Hepatocyte (in vitro differentiated cells): ENCODE measurements around the gene PTPRCAP. TPM values are rescaled to one million over a fixed set of nuclear protein-coding genes. Genes with fewer than 3 reads are reported as not detected.

Experiments used
- DNase-seq: peaks from one replicate; pipeline ENCODE4 v3.0.0-alpha.2; 2016; ENCODE audit warnings: low spot score
- H2AFZ ChIP-seq: fragments of 200-600 bp; sonication (generic); 2 replicates; pipeline ENCODE4 v1.6.0; 2016; ENCODE audit warnings: antibody characterized with exemption, mild to moderate bottlenecking
- H3K27ac ChIP-seq: fragments of 200-600 bp; sonication (generic); 2 replicates; pipeline ENCODE4 v1.5.1; 2016; ENCODE audit warnings: mild to moderate bottlenecking
- H3K27me3 ChIP-seq: fragments of 200-600 bp; sonication (generic); 2 replicates; pipeline ENCODE4 v1.6.1; 2016
- H3K36me3 ChIP-seq: fragments of 200-600 bp; sonication (generic); replicated peaks from 2 replicates; pipeline ENCODE4 v1.5.1; 2016; ENCODE audit warnings: low read depth; ENCODE audit not compliant: insufficient read depth
- H3K4me1 ChIP-seq: fragments of 200-600 bp; sonication (generic); 2 replicates; pipeline ENCODE4 v1.5.1; 2016; ENCODE audit warnings: mild to moderate bottlenecking, moderate library complexity; ENCODE audit not compliant: insufficient read depth
- H3K4me2 ChIP-seq: fragments of 200-600 bp; sonication (generic); 2 replicates; pipeline ENCODE4 v1.6.0; 2016
- H3K4me3 ChIP-seq: fragments of 200-600 bp; sonication (generic); 2 replicates; pipeline ENCODE4 v1.5.1; 2016; ENCODE audit warnings: mild to moderate bottlenecking
- H3K79me2 ChIP-seq: fragments of 200-600 bp; sonication (generic); 2 replicates; pipeline ENCODE4 v1.6.0; 2017; ENCODE audit warnings: mild to moderate bottlenecking
- H3K9me2 ChIP-seq: fragments of 200-600 bp; sonication (generic); replicated peaks from 2 replicates; pipeline ENCODE4 v1.6.0; 2017; ENCODE audit warnings: mild to moderate bottlenecking; ENCODE audit not compliant: insufficient read depth
- H3K9me3 ChIP-seq: fragments of 200-600 bp; sonication (generic); 2 replicates; pipeline ENCODE4 v1.5.1; 2016; ENCODE audit warnings: low read depth, mild to moderate bottlenecking
- H4K20me1 ChIP-seq: fragments of 200-600 bp; sonication (generic); 2 replicates; pipeline ENCODE4 v1.6.0; 2016; ENCODE audit warnings: mild to moderate bottlenecking; ENCODE audit not compliant: insufficient read depth, poor library complexity, severe bottlenecking
- EZH2 ChIP-seq: fragments of 200-600 bp; sonication (generic); IDR thresholded peaks from 2 replicates; pipeline ENCODE4 v1.6.1; 2016; ENCODE audit warnings: antibody characterized with exemption, mild to moderate bottlenecking, borderline replicate concordance
- EZH2phosphoT487 ChIP-seq: fragments of 200-600 bp; sonication (generic); IDR thresholded peaks from one replicate; pipeline ENCODE4 v1.6.1; 2018; ENCODE audit warnings: antibody characterized with exemption, mild to moderate bottlenecking, low read depth, moderate library complexity; ENCODE audit not compliant: unreplicated experiment, severe bottlenecking
- WGBS: methylation state at CpG from one replicate; pipeline ENCODE4 v1.1.6; 2016; ENCODE audit warnings: low lambda C conversion rate; ENCODE audit errors: missing lambda C conversion rate; 5-methylcytosine and 5-hydroxymethylcytosine counted together
- polyA plus RNA-seq: library from polyadenylated mRNA; unstranded; fragments of >200 nt; fragmentation: Nextera tagmentation; extraction: Ambion mirVana; gene quantifications from 2 replicates; pipeline ENCODE4 v1.2.1, GENCODE V29; 2016
- total RNA-seq: library from RNA; depleted of rRNA; stranded (reverse); fragments of >200 nt; gene quantifications from 2 replicates; pipeline ENCODE4 v1.2.3, GENCODE V29; 2014
- TF ChIP-seq, protein P1 (sequence below): fragments of 200-600 bp; sonication (generic); IDR thresholded peaks from 2 replicates; pipeline ENCODE4 v1.5.1; 2016; ENCODE audit warnings: antibody characterized with exemption, mild to moderate bottlenecking; ENCODE audit not compliant: poor library complexity

The PTPRCAP gene
- total and polyA plus RNA-seq, 2 experiments from 2014 or later, result 1.0 to 2.5 TPM

- Histone ChIP-seq H3K27ac (peak overlapping the region; percentile 97), H3K36me3 (no peaks in the 10 kb centered on the region), H3K27me3 (no peaks in the 10 kb centered on the region), H3K79me2 (peaks cover 23% of the 10 kb centered on the region), H3K9me3 (no peaks in the 10 kb centered on the region), H3K4me1 (peaks cover 15% of the 10 kb centered on the region), H4K20me1 (peaks cover 11% of the 10 kb centered on the region), H3K4me3 (peak overlapping the region; percentile 98), H3K9me2 (no peaks in the 10 kb centered on the region), H3K4me2 (peak overlapping the region; percentile 94), H2AFZ (peak overlapping the region; percentile 50)
- WGBS, result 11% methylated on average over 20 of the region's 27 CpGs
- TF ChIP-seq EZH2phosphoT487 (no peak), EZH2 (no peak)
- TF ChIP-seq, protein P1, sequence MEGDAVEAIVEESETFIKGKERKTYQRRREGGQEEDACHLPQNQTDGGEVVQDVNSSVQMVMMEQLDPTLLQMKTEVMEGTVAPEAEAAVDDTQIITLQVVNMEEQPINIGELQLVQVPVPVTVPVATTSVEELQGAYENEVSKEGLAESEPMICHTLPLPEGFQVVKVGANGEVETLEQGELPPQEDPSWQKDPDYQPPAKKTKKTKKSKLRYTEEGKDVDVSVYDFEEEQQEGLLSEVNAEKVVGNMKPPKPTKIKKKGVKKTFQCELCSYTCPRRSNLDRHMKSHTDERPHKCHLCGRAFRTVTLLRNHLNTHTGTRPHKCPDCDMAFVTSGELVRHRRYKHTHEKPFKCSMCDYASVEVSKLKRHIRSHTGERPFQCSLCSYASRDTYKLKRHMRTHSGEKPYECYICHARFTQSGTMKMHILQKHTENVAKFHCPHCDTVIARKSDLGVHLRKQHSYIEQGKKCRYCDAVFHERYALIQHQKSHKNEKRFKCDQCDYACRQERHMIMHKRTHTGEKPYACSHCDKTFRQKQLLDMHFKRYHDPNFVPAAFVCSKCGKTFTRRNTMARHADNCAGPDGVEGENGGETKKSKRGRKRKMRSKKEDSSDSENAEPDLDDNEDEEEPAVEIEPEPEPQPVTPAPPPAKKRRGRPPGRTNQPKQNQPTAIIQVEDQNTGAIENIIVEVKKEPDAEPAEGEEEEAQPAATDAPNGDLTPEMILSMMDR, result no peak
- DNase-seq, result no peak
Measured at GRCh38 chr11:67400942-67401494, 36.5 kb downstream of the PTPRCAP start.

DNA sequence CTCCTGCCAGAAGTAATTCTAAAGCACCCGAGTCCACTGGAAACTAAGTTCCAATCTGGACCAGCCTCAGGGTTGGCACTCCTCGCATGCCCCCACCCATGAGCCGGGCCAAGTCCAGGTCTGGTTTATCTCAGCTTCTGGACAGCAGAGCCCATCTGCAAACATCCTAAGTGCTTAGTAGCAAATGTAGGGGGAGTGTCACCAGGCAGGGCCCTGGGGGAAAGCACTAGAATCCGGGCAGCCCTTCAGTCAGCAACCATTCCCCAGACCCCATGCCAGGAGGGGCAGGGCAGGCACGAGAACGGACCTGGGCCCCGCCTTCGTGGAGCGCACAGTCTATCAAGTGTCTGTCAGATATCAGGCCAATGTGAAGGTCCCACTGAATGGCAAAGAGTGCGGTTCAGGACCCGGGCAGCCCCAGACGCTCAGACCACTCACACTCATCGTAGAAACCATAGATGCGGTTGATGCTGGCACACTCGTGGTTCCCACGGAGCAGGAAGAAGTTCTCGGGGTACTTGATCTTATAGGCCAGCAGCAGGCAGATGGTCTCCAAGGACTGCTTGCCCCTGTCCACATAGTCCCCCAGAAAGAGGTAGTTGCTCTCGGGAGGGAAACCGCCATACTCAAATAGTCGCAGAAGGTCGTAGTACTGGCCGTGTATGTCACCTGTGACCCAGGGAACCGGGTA is 37.1 kb downstream of the PTPRCAP start:
- peak overlapping the region; percentile 97 for H3K27ac ChIP-seq
- no peaks in the 10 kb centered on the region for H3K27me3 ChIP-seq
- H3K4me3 ChIP-seq, result peak overlapping the region; percentile 98
- H3K36me3 ChIP-seq, result no peaks in the 10 kb centered on the region
- no peak overlapping the region for H2AFZ ChIP-seq
- DNase-seq, result no peak
- peak overlapping the region; percentile 94 for H3K4me2 ChIP-seq
- WGBS, result 63% methylated on average over 23 of the region's 23 CpGs
- no peaks in the 10 kb centered on the region for H3K9me2 ChIP-seq
- no peaks in the 10 kb centered on the region for H3K9me3 ChIP-seq
- peaks cover 15% of the 10 kb centered on the region for H3K4me1 ChIP-seq
- TF ChIP-seq EZH2phosphoT487 (no peak), EZH2 (no peak)
- H3K79me2 ChIP-seq, result peaks cover 23% of the 10 kb centered on the region
- peaks cover 11% of the 10 kb centered on the region for H4K20me1 ChIP-seq

DNA sequence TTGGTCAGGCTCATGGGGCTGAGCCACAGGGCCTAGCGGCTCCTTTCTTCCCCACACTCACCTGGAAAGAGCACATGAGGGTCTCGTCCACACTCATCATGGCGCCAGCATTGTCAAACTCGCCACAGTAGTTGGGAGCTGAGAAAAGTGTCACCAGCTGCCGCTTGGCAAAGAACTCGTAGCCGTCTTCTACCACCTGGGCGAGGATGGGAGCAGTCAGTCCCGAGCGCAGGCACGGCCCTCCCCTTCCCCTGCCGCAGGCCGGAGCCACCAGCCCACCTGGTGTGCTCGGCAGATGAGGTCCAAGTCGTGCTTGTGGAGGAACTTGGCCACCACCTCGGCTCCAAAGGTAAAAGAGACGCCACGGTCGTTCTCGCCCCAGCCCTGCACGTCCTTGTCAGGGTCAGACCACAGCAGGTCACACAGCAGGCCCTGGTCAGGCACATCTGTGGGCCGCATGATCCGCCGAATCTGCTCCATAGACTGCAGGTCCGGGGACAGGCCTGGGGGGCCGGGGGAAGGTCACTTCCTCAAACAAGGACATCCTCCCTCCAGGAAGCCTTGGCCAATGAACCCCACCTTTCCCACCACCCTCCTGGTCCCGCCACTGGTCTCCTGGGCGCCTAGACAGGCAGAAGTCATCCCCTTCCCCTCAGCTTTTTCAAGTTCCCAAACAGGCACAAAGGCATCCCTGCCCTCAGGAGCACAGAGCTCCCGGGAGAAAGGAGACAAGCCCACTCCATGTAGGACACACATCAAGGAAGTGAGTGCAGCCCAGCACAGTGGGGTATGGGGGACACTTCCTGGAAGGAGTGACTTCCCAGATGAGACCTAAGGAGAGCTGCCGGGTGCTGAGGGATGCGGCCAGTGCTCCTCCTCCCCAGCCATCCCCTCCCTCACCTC is 38.6 kb downstream of the PTPRCAP start:
- H2AFZ ChIP-seq, result no peak overlapping the region
- peaks cover 15% of the 10 kb centered on the region for H3K4me1 ChIP-seq
- H4K20me1 ChIP-seq, result peaks cover 11% of the 10 kb centered on the region
- H3K9me2 ChIP-seq, result no peaks in the 10 kb centered on the region
- peaks cover 23% of the 10 kb centered on the region for H3K79me2 ChIP-seq
- TF ChIP-seq, protein P1, result no peak
- no peak for TF ChIP-seq EZH2
- no peak overlapping the region for H3K4me3 ChIP-seq
- 94% methylated on average over 31 of the region's 31 CpGs for WGBS
- DNase-seq, result no peak
- H3K27ac ChIP-seq, result no peak overlapping the region
- H3K9me3 ChIP-seq, result no peaks in the 10 kb centered on the region
- no peak overlapping the region for H3K4me2 ChIP-seq
- H3K27me3 ChIP-seq, result no peaks in the 10 kb centered on the region
- no peaks in the 10 kb centered on the region for H3K36me3 ChIP-seq
